ENCODE data around the gene ACTR5. TPM values are rescaled to one million over a fixed set of nuclear protein-coding genes. Genes with fewer than 3 reads are reported as not detected.

Gene ACTR5
- total and polyA plus RNA-seq, 2 donors (not counting 3 experiments of a cell fraction or from before 2014, with no cell fraction given), result 8.8 to 11.3 TPM

DNA sequence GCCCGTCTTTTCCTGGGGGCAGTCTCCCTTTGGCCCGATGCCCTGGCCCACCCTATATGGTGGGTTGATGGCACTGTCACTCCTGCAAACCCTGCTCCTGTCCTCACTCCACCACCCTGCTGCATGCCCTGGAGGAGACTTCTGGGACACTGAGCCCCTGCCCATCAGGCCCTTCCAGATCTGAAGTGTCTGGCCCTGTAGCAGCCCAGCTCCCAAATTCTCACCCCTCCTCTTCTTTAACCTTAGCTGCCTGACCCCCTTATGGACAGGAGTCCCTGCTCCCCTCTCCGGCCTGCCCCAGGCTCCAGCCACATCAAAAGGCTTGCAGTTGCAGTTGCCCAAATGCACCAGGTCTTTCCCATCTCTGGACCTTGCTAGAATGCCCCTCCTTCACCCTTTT, 44.7 kb upstream of the ACTR5 start:
- POLR2A ChIA-PET, result no interaction called here
- dilution Hi-C loops (cut with MboI; ENCODE audit: extremely low pct_ligation_motif_present, low sequenced_read_pairs), result no loop called here
- CTCF ChIA-PET, result interaction anchor here (0.9 to 1.6 kb wide), 3 partner anchors 9 to 54 kb away, joined by 3 to 4 read pairs (median 3); no protein-coding TSS in a partner anchor

More for the DNA sequence above, 44.7 kb upstream of the ACTR5 start:
- no peaks in the 10 kb centered on the region for H3K4me1 ChIP-seq (ENCODE audit: control insufficient read depth, extremely low read depth, insufficient read depth, low read length)
- H3K9me1 ChIP-seq (replicated peaks; ENCODE audit: control insufficient read depth, extremely low read depth, insufficient read depth, low read length), result no peaks in the 10 kb centered on the region
- no TSS peak for BruUV-seq (replicated peaks)
- H3K9me3 ChIP-seq (replicated peaks; ENCODE audit: control insufficient read depth, insufficient read depth, low read length), result no peaks in the 10 kb centered on the region
- DNase-seq (ENCODE audit: low read depth, low spot score), result no peak
- no peaks in the 10 kb centered on the region for H3K36me3 ChIP-seq (ENCODE audit: control insufficient read depth in 2 of 2, extremely low read depth in 1 of 2, insufficient read depth in 2 of 2, low read length in 2 of 2)
- peaks cover 11 to 13% of the 10 kb centered on the region in 2 experiments for H3K27me3 ChIP-seq (ENCODE audit: control insufficient read depth in 2 of 2, insufficient read depth in 2 of 2, low read length in 2 of 2)
- H4K20me1 ChIP-seq (replicated peaks; ENCODE audit: control insufficient read depth, extremely low read depth, insufficient read depth, low read length), result no peaks in the 10 kb centered on the region
- TF ChIP-seq POLR2AphosphoS5 (IDR thresholded peaks at IDR 0.05; ENCODE audit: insufficient read depth, low read depth, low read length) (no peak), JUN (IDR thresholded peaks at IDR 0.05; ENCODE audit: borderline replicate concordance, insufficient read depth, insufficient read length, low read depth) (no peak), POLR2A (IDR thresholded peaks at IDR 0.05; ENCODE audit: low read depth, low read length) (no peak), FOS (IDR thresholded peaks at IDR 0.05; ENCODE audit: borderline replicate concordance, insufficient read depth, low read length) (no peak), GATA2 (IDR thresholded peaks at IDR 0.05; ENCODE audit: insufficient read depth, insufficient read length, low read depth, low read length) (no peak)
- TF ChIP-seq, protein P1, sequence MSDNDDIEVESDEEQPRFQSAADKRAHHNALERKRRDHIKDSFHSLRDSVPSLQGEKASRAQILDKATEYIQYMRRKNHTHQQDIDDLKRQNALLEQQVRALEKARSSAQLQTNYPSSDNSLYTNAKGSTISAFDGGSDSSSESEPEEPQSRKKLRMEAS (IDR thresholded peaks at IDR 0.05; ENCODE audit: insufficient read depth, insufficient read length), result no peak
- TF ChIP-seq, protein P2, sequence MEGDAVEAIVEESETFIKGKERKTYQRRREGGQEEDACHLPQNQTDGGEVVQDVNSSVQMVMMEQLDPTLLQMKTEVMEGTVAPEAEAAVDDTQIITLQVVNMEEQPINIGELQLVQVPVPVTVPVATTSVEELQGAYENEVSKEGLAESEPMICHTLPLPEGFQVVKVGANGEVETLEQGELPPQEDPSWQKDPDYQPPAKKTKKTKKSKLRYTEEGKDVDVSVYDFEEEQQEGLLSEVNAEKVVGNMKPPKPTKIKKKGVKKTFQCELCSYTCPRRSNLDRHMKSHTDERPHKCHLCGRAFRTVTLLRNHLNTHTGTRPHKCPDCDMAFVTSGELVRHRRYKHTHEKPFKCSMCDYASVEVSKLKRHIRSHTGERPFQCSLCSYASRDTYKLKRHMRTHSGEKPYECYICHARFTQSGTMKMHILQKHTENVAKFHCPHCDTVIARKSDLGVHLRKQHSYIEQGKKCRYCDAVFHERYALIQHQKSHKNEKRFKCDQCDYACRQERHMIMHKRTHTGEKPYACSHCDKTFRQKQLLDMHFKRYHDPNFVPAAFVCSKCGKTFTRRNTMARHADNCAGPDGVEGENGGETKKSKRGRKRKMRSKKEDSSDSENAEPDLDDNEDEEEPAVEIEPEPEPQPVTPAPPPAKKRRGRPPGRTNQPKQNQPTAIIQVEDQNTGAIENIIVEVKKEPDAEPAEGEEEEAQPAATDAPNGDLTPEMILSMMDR (IDR thresholded peaks at IDR 0.05; ENCODE audit: extremely low read depth in 1 of 2, insufficient read depth in 1 of 2, low read depth in 1 of 2, low read length in 2 of 2), result no peak
- no peaks in the 10 kb centered on the region for H3K79me2 ChIP-seq (ENCODE audit: control insufficient read depth, insufficient read depth, low read length)
- no peak overlapping the region for H3K4me2 ChIP-seq (ENCODE audit: insufficient read depth, low read length)
- no peak for FAIRE-seq
- H2AFZ ChIP-seq (ENCODE audit: low read depth, low read length), result no peak overlapping the region
- H3K9ac ChIP-seq (replicated peaks; ENCODE audit: extremely low read depth, insufficient read depth, low read length), result no peak overlapping the region
- H3K4me3 ChIP-seq (replicated peaks in 1 of 3; ENCODE audit: insufficient read depth in 1 of 3, low read depth in 1 of 3, low read length in 3 of 3), result no peak overlapping the region
- intact Hi-C loops (cut with micrococcal nuclease), result no loop called here
- no peak overlapping the region for H3K27ac ChIP-seq (ENCODE audit: insufficient read depth, low read depth, low read length)
